HG03457 (cell line): ENCODE measurements around the gene GRID1.
"Not testable (repeated sequence)": the region's sequence is repeated elsewhere in the genome, so short reads cannot be mapped to it uniquely, and the experiment has no call there.

ENCODE experiments used
- ATAC-seq: cut with Tn5 transposase; IDR thresholded peaks from one replicate; pipeline ENCODE4 v1.9.1; 2021; ENCODE audit warnings: moderate number of reproducible peaks; ENCODE audit not compliant: unreplicated experiment

Gene GRID1

DNA sequence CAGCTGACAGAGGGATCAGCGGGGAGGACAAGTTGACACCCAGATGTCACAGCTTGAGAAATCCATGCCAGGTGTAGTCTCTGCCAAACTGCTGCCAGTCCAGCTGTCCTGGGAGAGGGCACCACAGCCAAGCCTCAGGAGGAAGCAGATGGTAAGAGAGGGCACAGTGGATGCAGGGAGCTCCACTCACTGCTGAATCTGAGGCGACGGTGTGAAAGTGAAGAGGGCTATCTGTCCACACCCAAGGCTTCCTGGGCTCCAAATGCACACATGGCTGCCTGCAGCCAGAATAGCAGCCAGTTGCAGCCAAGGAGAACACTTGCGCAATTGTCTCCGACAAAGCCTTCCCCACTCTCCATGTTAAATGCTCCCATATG lies 502.4 kb downstream of the GRID1 start:
- no peak for ATAC-seq

DNA sequence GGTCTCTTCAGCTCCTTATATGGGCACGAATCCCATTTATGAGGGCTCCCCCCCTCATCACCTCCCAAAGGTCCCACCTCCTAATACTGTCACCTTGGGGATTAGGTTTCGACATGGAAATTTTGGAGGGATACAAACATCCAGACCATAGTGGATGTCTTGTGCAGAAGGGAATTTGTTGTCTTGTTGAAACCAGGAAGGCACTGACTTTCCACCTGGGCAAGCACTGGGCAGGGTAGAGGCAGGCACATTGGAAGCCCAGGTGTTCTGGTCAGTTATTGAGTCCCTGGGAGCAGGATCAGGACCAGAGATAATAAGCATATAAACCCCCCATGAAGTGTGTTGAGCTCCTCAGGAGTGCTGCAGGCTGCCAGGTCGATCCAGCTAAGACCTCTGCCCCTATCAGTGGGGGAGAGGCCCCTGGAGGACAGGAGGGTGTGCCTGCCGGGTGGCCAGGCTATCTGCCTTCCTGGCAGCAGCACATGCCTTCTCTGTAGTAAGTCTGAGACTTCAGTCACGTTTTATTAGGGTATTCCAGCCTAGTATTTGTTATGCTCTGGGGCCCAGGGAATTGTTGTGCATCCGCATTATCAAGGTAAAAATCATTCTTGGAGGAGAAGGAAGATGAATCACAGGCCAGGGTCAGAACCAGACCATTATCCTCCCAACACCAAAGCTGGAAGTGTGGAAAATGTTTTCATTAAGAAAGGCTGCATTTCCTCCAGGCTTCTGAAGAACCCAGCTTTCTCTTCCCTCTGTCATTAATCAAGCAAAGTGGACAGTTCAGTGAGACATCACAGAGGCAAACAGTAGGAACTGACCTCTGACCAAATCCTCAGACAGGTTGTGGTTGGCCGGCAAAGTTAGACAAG lies 503.1 kb downstream of the GRID1 start:
- no peak for ATAC-seq

DNA sequence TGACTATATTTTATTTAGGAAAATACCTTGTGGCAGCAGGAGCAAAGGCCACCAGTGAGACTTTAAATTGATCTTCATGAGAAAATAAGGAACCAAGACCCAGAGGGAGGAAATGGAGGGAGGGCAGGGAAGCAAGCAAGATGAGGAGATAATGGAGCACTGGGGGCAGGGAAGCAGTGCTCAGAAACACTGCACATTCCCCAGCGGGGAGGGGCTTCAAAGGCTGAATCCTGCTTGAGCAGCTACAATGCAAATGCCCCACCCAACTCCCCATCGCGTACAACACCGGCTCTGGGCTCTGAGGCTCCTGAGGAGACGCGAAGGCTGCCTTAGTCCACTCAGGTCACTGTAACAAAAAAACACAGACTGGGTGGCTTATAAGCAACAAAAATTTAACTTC lies 503.8 kb downstream of the GRID1 start:
- no peak for ATAC-seq

DNA sequence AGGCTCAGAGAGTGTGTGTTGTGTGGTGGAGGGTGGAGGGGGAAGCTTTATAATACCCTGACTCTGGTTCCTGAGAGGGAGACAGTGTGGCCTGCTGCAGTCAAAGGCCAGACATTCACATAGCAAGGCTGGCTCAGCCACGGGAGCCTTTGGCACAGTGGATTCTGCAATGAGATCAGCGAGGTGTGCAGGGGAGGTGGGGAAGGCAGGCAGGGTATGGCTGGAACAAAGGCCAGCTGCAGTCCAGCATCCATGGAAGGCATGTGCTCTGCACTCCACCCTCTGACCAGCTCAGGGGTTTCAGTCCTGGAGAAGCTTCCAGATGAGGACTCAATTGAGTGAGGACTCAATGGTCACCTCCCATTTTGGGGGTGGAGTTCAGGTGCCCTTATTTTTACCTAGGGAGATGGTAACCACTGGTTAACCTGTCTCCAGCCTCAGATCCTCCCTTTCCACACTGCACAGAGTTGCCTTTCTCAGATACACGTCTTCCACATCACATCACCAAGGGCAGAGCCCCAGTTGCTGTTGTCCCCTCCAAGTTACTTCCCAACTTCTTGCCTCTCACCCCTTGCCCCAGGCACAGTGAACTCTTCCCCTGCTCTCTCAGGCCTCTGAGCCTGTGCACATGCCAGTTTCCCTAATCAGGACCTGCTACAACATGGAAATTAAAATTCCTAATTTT lies 504.9 kb downstream of the GRID1 start:
- ATAC-seq: no peak

DNA sequence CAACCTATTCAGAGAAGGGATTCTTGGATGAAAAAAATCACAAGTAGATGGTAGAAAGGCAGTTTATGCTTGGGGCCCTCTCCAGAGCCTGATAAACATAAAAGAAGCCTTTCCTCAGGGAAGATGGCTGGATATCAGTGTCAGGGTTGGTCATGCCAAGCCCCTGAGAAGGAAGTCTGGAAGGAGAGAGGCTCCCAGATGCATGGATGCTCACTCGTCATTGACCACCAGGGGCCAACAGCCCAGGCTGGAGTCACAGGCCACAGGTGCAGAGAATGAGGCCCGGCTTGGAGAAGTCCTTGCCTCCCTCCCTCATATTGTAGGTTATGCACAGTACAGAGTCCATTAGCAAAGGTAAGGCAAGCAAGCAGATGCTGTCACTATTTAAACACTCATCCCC lies 506.7 kb downstream of the GRID1 start:
- ATAC-seq: no peak

DNA sequence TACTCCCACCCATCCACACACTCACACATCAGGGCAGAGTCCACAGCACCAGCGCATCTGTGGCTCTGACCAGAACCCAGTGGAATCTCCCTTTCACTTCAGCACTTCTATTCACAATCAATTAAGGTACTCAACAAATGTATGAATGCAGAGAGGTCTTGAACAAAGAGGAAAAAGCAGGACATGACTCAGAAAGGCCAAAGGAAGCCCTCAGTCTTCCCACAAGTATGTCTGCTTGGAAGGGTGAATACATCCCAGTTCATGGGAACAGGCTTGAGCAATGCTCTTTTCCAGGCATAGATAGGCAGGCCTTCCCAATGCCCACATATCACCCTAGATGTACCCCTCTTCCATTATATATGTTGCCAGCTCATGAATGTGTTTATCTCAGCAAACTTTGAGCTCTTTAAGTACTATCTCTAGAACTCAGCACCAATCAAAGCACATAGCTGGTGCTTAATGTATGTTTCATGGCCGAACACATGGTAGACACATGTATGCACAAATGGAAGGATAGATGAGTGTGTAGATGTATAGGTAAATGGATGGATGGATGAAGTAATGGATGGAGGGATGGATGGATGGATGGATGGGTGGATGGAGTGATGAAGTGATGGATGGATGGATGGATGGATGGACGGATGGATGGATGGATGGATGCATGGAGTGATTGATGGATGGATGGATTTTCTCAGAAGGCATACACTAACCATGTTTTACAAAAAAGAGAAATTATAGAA lies 507.6 kb downstream of the GRID1 start:
- no peak for ATAC-seq

DNA sequence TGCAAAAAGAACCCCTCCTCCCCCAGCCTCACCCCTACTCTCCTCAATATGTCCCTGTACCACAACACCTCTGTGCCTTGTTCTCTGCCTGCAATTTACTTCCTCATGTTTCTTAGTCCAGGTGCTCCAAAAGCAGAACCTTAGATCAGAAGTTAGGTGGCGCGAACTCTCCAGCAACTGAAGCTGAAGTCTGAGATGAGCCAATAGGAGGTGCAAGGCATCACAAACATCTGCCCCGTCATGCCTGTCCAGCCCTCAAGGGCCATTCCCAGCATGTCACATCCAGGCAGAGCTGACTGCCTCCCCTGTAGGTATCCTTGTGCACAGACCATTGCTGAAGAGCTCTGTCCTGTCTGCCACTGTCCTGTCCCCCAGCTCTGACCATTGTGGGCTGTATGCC lies 508.8 kb downstream of the GRID1 start:
- ATAC-seq: no peak

DNA sequence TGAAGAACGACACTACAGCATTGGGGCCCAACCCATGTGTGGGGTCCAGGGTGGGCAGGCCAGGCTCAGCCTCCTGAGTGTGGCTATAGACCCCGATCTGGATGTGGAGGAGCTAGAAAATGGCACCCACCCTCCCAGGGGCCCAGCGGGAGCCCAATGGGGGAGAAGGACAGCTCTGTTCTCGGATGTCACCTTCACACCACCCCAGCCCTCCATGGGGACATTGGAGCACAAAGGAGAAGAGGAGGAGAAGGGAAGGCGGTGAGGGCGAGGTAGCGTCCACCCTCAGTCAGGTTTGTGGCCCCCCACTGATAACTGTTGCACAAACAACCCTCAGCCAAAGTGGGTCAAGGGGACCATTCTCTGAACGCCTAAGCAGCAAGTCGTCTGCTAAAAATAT lies 509.3 kb downstream of the GRID1 start:
- no peak for ATAC-seq

DNA sequence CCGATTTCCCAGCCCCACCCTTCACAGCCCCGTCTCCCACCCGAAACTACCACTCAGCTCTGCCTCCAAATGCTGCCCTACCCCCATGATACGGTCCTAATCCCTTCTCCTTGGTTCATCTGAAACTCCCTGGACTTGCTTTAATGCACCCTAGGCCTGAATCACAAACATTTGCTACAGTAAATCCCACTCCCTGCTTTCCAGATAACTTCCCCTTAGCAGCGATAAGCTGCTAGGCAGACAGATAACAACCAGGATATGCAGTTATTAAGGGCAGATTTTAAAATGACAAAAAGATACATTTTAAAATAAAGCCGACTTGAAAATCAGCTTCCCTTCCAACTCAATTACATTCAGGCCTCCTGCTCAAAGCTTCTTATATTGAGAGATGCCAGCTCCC lies 514.7 kb downstream of the GRID1 start:
- ATAC-seq: no peak

DNA sequence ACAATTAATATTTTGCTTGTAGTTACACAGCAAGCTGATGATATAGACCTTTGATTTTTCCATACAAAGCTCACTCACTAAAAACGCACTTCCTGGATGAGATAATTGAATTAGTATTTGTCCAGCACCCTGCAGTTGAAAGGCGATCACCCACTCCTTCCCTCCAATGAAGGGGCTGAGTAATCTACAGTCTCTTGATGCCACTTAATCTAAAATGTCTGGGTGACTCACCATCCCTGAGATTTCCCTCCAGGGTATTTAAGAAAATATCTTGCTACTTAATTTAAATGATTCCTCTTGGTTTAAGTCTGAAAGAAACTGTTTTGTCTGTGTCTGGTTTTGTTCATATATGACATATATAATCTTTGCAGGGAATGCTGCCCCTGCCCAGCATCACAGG lies 515.3 kb downstream of the GRID1 start:
- ATAC-seq: no peak

DNA sequence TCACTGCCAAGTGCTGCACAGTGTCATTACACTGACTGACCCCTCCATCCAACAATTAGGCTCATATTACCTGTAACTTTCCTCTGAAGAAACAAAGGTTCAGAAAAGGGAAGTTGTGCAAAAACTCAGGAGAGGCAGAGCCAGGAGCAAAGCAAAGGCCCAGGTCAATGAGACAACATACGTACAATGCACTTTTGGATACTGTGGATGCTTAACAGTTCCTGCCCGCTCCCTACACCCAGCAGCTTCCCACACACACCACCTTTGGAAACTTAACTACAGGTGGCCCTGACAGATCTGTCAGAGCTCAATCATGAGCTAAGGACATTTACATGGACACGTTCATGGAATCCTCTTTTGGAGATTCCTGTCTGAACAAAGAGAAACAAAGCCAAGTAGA lies 515.9 kb downstream of the GRID1 start:
- ATAC-seq: no peak

DNA sequence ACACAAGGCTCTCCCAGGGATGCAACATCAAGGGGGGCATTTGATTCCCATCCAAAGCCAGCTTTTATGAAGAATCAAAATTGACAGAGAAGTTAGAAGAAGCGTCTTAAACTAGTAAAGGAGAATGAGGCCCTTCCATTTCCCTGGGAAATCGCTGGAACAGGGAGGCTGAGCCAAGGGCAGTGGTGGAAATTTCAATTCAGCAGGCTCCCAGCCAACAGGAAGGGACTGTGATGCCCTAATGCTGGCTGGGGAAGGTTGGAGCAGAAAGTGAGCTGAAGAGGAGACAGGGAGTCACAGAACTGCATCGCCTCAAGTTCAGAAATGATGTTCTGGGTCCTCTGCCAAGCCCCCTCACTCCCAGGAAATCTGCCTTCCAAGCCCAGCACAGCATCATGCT lies 517.3 kb downstream of the GRID1 start:
- ATAC-seq: no peak

DNA sequence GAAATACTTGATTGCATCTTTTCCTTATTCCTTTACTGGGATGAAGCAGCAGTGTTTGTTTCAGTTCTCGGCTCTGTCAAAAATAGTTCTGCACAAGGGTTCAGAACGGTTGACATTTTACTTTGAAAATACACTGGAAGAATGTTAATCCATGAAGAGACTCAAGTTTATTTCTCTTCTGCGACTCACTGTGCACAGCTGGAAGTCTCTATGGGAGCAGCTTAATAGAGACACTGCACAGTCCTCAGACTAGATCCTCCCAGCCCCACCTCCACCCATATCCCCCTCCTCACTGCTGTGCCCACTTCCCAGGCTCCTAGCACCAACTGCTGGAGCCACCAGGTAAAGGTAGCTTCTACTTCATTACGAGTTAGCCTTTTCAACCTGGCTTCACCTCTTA lies 517.8 kb downstream of the GRID1 start:
- no peak for ATAC-seq

DNA sequence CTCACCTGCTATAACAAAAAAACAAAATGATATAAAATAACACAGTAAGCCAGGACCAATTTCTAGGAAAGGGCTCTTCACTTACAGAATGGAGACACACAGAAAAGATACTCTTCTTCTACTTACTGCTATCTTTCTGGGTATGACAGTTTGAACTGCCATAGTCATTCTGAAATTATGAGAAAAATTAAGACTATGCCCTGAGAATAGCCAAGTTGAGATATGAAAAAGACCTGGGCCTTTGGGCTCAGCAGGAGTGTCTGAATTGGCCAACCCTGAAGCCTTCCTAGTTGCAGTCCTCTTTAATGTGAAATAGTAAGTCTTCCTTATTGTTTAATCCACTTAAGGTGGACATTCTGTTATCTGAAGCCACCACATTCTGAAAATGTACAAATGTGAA lies 519.5 kb downstream of the GRID1 start:
- no peak for ATAC-seq

DNA sequence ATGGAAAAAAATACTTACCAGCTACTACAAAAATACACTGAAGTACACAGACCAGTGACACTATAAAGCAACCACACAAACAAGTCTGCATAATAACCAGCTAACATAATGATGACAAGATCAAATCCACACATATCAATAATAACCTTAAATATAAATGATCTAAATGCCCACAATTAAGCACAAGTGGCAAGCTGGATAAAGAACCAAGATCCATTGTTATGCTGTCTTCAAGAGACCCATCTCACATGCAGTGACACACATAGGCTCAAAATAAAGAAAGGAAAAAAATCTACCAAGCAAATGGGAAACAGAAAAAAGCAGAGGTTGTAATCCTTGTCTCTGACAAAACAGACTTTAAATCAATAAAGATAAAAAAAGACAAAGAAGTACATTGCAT lies 527.9 kb downstream of the GRID1 start:
- not testable (repeated sequence) for ATAC-seq

DNA sequence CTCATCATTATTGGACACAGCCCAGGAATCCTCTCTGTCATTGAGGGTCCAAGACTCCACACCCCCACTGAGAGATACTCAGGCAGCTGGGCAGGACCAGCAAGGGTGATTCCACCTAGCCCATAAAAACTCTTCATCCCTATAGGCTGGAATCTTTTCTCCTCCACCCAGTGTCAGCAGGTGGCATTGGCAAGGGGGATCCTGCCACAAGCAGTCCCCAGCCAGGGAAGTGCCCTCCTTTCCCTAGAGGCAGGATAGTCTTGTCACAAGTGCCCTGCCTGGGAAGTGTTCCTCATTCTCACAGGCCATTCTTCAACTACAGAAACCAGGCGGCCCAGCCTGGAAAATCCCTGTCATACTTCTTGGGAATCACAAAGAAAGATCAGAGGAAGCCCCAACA lies 533.6 kb downstream of the GRID1 start:
- no peak for ATAC-seq

DNA sequence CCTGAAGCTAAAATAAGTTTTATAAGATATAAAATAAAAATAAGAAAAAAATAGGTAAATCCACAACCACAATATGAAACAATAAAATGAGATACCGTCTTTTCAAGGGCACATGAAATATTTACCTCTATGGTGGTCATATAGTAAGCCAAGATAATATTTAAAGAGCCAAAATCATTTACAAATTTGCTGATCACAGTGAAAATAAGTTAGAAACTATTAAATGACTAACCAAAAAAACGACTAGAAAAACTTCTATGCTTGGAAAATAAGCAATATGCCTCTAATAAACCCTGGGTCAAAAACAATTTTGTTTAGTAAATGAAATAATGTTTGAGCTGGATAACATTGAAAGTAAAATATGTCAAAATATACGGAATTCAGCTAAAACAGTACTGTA lies 535.2 kb downstream of the GRID1 start:
- ATAC-seq: no peak

DNA sequence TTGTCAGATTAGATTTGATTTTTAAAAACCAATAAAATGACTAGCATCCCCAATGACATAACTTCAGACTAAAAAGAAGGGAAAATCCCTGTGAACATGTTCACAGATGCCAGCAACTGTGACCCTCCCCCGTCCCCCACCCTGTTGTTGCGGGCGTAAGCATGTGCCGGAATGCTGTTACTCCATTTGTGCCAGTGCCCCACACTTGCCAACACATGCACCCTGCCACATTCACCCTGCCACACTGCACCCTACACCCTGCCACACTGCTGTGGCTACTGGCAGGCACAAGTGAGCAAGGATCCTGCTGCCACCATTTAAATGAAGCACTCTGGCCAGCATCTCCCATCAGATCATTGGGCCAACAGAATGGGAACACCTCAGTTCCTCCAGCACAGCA lies 540.2 kb downstream of the GRID1 start:
- no peak for ATAC-seq

DNA sequence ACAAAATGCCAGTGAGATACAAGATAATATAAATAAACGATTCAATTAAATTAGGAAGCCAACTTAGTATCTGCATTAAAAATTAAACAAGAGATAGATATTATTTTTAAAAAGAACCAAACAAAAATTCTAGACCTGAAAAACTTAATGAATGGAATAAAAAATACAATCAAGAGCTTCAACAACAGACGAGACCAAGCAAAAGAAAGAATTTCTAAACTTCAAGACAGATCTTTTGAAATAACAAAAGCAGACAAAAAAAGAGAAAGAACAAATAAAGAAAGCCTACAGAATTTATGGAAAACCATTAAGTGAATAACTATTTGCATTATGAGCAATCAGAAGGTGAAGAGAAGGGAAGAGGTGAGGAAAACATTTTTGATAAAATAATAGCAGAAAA lies 555.2 kb downstream of the GRID1 start:
- no peak for ATAC-seq

DNA sequence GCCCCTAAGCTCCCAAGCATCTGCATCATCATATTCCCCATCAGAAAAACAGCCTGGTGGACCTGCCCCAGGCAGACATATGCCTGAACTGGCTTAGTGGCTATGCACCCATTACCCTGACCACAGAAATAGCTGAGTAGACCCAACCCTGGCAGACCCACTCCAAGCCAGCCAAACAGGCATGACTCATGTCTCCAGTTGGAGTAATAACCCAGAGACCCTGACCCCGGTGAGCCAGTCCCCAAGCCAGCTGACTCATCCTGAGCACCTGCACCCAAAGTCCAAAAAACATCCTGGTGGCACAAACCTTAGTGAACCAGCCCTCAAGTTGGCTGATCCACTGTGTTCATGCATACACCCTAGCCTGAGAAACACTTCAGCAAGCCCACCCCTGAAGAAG lies 555.9 kb downstream of the GRID1 start:
- no peak for ATAC-seq

DNA sequence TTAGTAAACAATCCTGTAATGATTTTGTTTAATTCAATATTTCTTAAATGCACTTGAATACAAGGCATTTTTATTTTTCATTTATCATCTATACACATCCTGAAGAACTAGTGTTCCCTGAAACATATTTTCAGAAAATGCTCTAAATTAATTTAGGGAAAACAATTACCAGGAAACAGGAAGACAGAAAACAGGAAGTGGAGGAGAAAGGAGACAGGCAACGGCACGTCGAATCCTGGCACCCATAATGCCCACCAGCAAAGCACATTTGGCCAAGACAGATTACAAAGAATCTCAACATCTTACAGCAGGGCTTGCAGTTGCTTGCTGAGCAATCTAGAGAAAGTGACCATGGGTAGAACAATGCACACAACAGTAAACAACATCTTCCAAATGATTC lies 571.1 kb downstream of the GRID1 start:
- ATAC-seq: no peak

DNA sequence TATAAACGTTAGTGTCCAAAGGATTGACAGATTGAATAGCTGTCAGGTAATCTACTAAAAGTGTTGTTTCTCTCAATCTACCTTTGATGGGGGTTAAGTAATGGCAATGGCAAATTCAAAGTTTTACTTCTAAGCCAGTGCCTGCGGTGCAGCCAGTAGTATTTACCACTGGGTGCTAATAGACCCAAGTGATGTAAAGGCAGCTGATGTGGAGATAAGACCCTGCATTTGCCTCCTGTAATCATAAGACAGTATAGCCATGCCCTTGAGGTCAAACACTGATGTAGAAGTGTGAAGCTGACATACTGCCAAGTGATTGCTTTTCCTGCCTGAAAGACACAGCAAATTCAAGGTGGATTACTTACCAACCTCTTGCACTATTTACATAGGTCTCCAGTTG lies 572.0 kb downstream of the GRID1 start:
- ATAC-seq: no peak
